Nephron (organoid): ENCODE measurements around the gene GLIS1.

Experiments used
- H3K27ac Mint-ChIP-seq, 3 experiments: 2 replicates each; pipeline ENCODE4 v1.8.0; 2020; ENCODE audit warnings: mixed read lengths in 3 of 3, mild to moderate bottlenecking in 2 of 3, moderate library complexity in 1 of 3
- H3K27me3 Mint-ChIP-seq: 2 replicates; pipeline ENCODE4 v1.8.0; 2021; ENCODE audit warnings: low read depth, mild to moderate bottlenecking, moderate library complexity, mixed read lengths
- H3K36me3 Mint-ChIP-seq: 2 replicates; pipeline ENCODE4 v1.8.0; 2020; ENCODE audit warnings: low read depth, mixed read lengths
- H3K4me1 Mint-ChIP-seq: 2 replicates; pipeline ENCODE4 v1.8.0; 2020; ENCODE audit warnings: mixed read lengths
- H3K4me3 Mint-ChIP-seq, 3 experiments: 2 replicates each; pipeline ENCODE4 v1.8.0; 2020; ENCODE audit warnings: mild to moderate bottlenecking in 3 of 3, mixed read lengths in 3 of 3, moderate library complexity in 2 of 3
- H3K9me3 Mint-ChIP-seq: 2 replicates; pipeline ENCODE4 v1.8.0; 2020; ENCODE audit warnings: mixed read lengths
- CTCF ChIP-seq, 3 experiments: fragments of 200-600 bp; sonication (generic); IDR thresholded peaks; one replicate each; pipeline ENCODE4 v1.5.0; 2021; ENCODE audit warnings: antibody characterized with exemption in 3 of 3; ENCODE audit not compliant: unreplicated experiment in 3 of 3

GLIS1 gene

GRCh38 chr1:53739109-53739681, at the start of gene GLIS1:
GLIS1 (minus strand) TSS chr1:53739164; CDS start chr1:53738064, 1,100 bp downstream.
- TF ChIP-seq CTCF (IDR thresholded peaks at IDR 0.05; ENCODE audit: unreplicated experiment in 3 of 3), result no peak
- H3K9me3 Mint-ChIP-seq, result peaks cover 12% of the 10 kb centered on the region
- peaks cover 13% of the 10 kb centered on the region for H3K4me1 Mint-ChIP-seq
- H3K4me3 Mint-ChIP-seq, result peak within 1 kb of the TSS; percentile 69 to 80 (median 78)
- H3K27ac Mint-ChIP-seq, result no peak within 1 kb of the TSS
- H3K36me3 Mint-ChIP-seq, result no peaks in the 10 kb centered on the region
- peaks cover 89% of the 10 kb centered on the region for H3K27me3 Mint-ChIP-seq

- Mint-ChIP-seq H3K4me3 (no peak overlapping the region), H3K27ac (no peak overlapping the region), H3K36me3 (peaks cover 40% of the 10 kb centered on the region), H3K4me1 (peaks cover 6% of the 10 kb centered on the region), H3K9me3 (no peaks in the 10 kb centered on the region), H3K27me3 (no peaks in the 10 kb centered on the region)
- TF ChIP-seq CTCF (IDR thresholded peaks at IDR 0.05; ENCODE audit: unreplicated experiment in 3 of 3), result no peak
Observed at GRCh38 chr1:53787655-53788054, 48.7 kb upstream of the GLIS1 start.

GRCh38 chr1:53783056-53783455, 44.1 kb upstream of the GLIS1 start:
- H3K36me3 Mint-ChIP-seq, result peaks cover 48% of the 10 kb centered on the region
- no peaks in the 10 kb centered on the region for H3K9me3 Mint-ChIP-seq
- no peaks in the 10 kb centered on the region for H3K27me3 Mint-ChIP-seq
- no peak overlapping the region for H3K4me3 Mint-ChIP-seq
- no peak for TF ChIP-seq CTCF (IDR thresholded peaks at IDR 0.05; ENCODE audit: unreplicated experiment in 3 of 3)
- no peaks in the 10 kb centered on the region for H3K4me1 Mint-ChIP-seq
- H3K27ac Mint-ChIP-seq, result no peak overlapping the region

- H3K36me3 Mint-ChIP-seq, result peaks cover 54% of the 10 kb centered on the region
- H3K4me1 Mint-ChIP-seq, result no peaks in the 10 kb centered on the region
- H3K4me3 Mint-ChIP-seq, result no peak overlapping the region
- no peak overlapping the region for H3K27ac Mint-ChIP-seq
- TF ChIP-seq CTCF (IDR thresholded peaks at IDR 0.05; ENCODE audit: unreplicated experiment in 3 of 3), result no peak
- H3K9me3 Mint-ChIP-seq, result no peaks in the 10 kb centered on the region
- no peaks in the 10 kb centered on the region for H3K27me3 Mint-ChIP-seq
Observed at GRCh38 chr1:53781654-53782053, 42.7 kb upstream of the GLIS1 start.

GRCh38 chr1:53777272-53777671, 38.3 kb upstream of the GLIS1 start:
- TF ChIP-seq CTCF (IDR thresholded peaks at IDR 0.05; ENCODE audit: unreplicated experiment in 3 of 3), result no peak
- Mint-ChIP-seq H3K27me3 (no peaks in the 10 kb centered on the region), H3K9me3 (no peaks in the 10 kb centered on the region), H3K27ac (no peak overlapping the region), H3K4me1 (no peaks in the 10 kb centered on the region), H3K4me3 (no peak overlapping the region), H3K36me3 (peaks cover 34% of the 10 kb centered on the region)

- H3K9me3 Mint-ChIP-seq, result no peaks in the 10 kb centered on the region
- no peaks in the 10 kb centered on the region for H3K27me3 Mint-ChIP-seq
- no peaks in the 10 kb centered on the region for H3K4me1 Mint-ChIP-seq
- TF ChIP-seq CTCF (IDR thresholded peaks at IDR 0.05; ENCODE audit: unreplicated experiment in 3 of 3), result no peak
- no peak overlapping the region for H3K27ac Mint-ChIP-seq
- peaks cover 8% of the 10 kb centered on the region for H3K36me3 Mint-ChIP-seq
- H3K4me3 Mint-ChIP-seq, result no peak overlapping the region
Observed at GRCh38 chr1:53771648-53772047, 32.7 kb upstream of the GLIS1 start.
